ACHN (cell line): ENCODE results near the gene OTULIN.

Source experiments
- DNase-seq: peaks from one replicate; pipeline ENCODE4 v3.0.0-alpha.2; 2015
- in situ Hi-C: cut with HindIII; loops from 2 replicates; pipeline ENCODE4 v1.10.0; 2017; ENCODE audit warnings: low sequenced_read_pairs, low pct_ligation_motif_present, low pct_unique_long_range_greater_than_20kb

OTULIN gene

DNA sequence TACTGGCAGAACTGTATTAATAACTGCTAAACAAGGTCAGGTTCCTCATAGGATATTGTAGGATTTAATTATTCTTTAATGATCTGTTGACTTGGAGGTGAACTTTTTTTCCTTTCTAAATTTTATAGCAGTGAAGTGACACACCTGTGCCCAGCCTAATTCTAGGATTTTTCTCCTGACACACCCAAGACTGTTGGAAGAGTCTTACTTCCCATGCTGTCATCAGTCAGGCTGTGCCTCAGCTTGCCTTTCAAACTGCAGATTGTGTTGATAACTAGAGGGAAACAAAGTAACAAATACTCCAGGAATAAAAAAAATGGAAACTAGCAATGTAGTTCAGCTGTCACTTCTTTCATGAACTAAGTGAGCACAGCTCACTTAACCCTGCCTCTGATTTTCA is 22.0 kb downstream of the OTULIN start:
- DNase-seq: no peak
- in situ Hi-C loops: no loop called here

- DNase-seq: no peak
- in situ Hi-C loops: no loop called here
Measured at GRCh38 chr5:14687023-14687665, 22.6 kb downstream of the OTULIN start.

- DNase-seq: no peak
- in situ Hi-C loops: no loop called here
Measured at GRCh38 chr5:14693070-14693469, 28.6 kb downstream of the OTULIN start.

DNA sequence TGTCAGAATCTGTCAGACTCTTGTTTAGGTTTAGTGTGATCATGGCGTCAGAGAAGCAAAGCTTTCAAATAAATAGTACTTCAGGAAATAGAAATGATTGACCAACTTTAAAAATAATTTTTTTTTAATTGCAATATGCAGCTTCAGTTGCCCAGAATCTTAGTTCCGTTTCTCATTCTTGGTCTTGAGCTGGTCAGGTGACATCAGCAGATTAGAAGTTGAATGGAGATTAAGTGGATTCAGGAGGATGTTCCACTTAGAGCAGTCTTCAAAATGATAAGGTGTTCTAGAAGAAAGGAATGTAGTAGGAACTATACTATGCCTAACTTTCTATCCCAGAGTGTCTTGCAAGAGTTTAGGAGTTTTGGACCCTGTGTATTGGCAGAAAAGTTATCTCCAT is 30.6 kb downstream of the OTULIN start:
- no peak for DNase-seq
- in situ Hi-C loops: no loop called here

GRCh38 chr5:14696057-14696456 is 31.5 kb downstream of the OTULIN start:
- no peak for DNase-seq
- in situ Hi-C loops: no loop called here

- in situ Hi-C loops: no loop called here
Measured at GRCh38 chr5:14696851-14697250, 32.3 kb downstream of the OTULIN start.

DNA sequence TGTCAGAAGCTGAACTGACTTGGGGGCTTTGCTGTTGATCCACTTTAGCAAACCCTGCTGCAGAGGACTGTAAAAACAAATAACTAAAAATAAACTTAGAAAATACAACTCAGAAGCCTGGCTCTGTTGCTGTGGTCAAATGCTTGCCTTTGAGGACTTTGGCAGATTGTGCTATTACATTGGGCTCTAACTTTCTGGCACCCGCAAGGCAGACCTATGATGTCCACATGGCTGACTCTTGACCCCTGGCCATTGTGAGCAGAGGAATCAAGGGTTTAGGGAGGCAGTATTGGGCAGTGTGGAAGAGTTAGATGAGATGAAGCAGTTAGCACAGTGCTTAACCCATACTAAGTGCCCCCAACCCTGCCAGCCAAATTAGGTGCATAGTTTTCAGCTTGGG is 34.0 kb downstream of the OTULIN start:
- in situ Hi-C loops: no loop called here
- no peak for DNase-seq

More at GRCh38 chr5:14696851-14697250, 32.3 kb downstream of the OTULIN start:
- no peak for DNase-seq

DNA sequence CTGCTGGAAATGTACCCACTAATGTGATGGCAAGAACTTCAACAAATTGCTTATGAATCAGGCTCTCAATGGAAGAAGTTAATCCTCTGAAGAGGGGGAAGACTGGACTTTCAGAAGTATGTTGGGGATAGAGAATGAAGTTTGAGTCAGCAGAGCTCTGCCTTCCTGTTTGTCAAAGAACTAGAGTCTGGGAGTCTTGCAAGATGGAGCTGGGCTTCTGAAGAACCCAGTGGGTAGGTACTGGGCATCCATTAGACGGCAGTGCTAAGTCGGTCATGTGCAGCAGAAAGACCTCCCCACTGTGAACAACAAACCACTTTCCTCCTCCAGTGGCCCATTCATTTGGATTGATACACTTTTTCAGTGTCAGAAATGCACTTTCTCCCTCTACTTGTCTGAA is 34.6 kb downstream of the OTULIN start:
- in situ Hi-C loops: no loop called here
- DNase-seq: no peak

DNA sequence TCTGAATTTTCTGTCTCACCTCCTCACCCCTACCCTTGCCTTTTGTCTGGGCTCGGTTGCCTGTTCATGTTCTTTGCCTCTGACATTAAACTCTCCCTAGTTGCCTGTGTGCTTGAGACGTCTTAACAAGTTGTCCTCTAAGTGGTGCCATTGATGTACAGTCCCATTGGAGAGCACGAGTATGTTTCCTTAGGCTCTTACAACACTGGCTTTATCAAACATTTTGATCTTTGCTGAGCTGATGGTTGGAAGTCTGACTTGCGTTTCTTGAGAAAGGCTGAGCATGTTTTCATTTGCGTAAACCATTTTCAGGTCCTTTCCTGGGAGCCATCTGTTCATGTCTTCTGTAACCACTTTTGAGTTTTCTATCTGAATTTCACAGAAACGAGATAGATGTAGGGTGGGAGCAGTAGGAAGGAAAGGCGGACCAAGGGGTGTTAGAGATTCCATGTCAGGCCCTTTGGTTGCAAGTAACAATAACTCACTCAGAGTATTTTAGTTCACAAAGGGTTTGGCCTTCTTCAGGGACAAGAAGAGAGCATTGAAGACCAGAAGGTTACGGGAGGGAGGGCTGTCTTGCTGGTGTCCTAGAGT is 35.4 kb downstream of the OTULIN start:
- in situ Hi-C loops: no loop called here
- no peak for DNase-seq

DNA sequence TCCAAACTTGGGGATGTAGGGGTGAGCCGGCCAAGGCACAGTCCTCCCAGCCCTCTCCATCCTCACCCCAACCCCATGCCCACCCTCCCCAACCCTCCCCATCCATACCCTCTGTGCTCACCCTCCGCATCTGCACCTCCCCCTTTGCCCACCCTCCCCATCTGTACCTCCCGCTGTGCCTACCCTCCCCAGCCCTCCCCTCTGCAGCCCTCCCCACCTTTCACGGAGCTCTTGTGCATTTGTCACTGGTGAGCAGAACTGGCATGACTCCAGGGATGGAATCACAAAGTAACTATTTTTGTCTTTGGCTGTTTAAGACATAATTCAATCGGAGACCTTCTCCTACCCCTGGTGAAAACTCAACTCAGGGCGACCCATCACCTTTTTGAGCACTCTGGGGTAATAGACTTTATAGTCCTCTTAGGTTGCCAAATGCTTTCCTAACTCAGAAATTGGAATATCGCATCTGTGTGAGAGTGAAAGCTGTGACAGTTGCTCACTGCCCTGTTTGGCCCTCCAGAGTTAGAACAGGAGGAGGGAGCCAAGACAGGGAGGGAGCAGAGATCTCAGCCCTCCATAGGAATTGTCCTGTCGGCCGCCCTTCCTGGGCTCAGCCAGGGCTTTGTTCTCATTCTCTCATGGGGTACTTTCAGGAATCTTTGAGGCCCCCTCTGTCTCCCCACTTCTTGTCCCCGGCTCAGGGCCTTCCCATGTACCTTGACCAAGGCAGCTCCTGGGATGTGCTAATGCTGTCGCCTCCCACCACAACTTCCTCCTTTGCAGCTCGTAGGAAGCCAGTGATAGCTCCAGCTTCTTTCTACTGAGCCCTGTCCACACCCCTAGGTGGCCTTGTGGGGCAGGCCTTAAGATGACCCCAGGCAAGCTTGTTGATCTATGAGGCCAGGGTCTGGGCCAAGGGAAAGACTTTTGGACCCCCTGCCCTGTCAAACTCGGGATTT is 36.2 kb downstream of the OTULIN start:
- in situ Hi-C loops: no loop called here
- no peak for DNase-seq

DNA sequence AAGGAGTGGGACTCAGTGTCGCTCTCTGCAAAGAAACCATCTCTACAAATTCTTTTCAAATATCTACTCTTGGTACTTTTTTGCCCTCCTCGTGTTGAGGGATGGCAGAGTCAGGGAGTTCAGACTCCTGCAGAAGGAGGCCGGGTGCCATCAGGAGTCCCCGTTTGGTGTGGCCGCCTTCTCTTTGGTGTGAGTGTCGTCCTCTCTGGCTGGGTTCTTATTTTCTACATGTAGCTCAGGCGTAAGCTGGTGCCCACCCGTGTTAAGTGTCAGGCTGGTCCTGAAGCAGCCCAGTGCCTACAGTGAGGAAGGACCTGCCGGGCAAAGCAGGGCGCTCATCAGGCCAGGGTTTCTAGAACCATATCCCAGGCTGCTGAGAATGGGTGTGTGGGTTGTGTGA is 37.0 kb downstream of the OTULIN start:
- DNase-seq: no peak
- in situ Hi-C loops: no loop called here

DNA sequence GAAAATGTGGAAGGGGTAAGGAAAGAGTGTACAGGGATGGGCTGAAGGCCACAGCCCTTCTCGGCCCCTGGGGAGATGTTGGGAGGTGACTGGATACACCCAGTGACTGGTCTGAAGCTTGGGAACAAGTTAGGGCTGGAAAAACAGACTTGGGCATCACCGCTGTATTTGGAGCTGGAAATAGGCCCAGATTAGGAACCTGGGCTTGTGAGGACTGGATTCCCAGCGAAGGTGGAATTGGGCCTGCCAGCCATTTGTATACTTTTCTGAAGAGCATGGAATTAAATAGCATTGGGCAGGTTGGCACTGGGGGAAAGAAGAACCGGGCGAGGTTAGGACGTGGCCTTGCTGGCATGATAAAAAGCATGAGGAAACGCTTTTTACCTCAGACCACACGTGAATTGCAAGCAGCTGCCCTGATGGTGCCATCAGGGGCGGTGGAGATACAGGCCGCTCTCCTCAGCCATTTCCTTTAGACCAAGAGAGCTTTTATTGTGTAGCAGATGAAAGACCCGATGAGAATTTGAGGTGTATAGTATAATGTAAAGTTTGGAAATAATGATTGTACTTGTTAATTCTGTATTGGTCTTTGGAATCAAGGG is 37.8 kb downstream of the OTULIN start:
- DNase-seq: no peak
- in situ Hi-C loops: no loop called here

DNA sequence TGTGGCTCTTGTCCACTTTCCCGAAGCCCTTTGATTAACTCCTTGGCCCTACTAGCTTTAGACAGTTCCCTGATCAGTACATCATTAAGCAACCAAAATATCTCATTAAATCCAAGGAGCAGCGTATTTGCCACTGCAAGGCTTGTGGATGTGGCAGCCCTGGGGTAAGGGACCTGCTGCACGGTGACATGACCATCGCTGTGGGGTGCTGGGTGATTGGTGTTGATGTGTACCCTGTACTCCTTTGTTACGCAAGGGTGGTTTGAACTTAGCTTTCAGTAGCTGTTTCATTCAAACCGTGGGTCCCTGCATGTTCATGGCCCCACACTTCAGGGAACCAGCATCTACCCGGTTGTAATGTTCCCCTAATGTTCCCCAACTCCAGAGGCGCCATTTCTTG is 41.0 kb downstream of the OTULIN start:
- DNase-seq: no peak
- in situ Hi-C loops: no loop called here

- in situ Hi-C loops: no loop called here
- DNase-seq: no peak
Measured at GRCh38 chr5:14706615-14707021, 42.1 kb downstream of the OTULIN start.

- in situ Hi-C loops: no loop called here
Measured at GRCh38 chr5:14707811-14708390, 43.4 kb downstream of the OTULIN start.

DNA sequence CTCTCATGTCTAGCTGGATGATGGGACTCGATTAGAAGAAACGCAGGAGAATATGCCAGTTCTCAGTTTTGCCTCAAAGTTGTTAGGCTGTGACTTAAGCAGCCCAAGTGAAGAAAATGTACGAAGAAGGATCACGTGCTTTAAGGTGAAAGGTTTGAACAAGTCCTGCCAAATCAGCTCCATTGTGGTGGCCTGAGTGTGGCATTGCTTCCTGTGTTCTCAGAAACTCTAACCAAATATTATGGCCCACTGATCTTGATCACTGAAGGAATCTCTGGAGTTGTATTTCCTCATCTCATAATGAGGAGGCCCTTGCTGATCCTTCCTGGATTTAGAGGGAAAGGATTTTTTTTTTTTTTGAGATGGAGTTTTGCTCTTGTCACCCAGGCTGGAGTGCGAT is 44.0 kb downstream of the OTULIN start:
- in situ Hi-C loops: no loop called here
- DNase-seq: no peak

More at GRCh38 chr5:14707811-14708390, 43.4 kb downstream of the OTULIN start:
- no peak for DNase-seq

DNA sequence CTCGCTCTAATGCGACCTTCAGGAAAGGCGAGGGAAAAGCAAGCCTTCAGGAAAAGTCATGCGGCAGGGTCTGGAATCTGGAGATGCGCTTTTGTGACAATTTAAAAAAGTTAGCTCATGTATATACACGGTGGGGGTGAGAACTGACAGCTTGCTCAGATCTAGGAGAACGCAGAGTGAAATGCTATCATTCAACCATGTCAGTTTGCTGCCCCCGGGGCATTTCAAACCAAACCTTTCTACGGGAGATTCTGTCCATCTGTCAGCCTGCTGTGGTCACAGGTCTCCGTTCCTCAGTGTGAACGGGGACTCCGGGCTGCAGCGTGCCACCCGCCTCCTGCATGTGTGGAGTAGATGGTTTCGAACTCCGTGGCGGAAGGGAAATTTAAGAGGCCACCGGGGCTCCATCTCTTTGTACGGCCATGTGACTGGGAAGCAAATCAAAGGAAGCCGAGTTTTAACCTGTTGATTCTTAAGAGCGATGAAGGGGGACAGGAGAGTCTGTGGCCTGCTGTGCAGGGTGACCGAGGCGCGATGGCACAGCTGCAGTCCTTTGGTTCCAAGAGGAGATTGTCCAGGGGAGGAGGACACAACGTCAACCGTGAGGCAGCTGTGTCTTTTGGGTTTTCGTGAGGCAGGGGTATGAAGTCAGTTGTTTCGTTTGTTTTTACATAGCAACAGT is 45.9 kb downstream of the OTULIN start:
- in situ Hi-C loops: no loop called here
- no peak for DNase-seq

- DNase-seq: no peak
- in situ Hi-C loops: no loop called here
Measured at GRCh38 chr5:14712131-14712530, 47.6 kb downstream of the OTULIN start.
